NOMO-1 treated with DMSO at 0.1 percent for 48 hours (cell line): Measurements from ENCODE around the gene TBC1D10B.

ENCODE experiments used
- DNase-seq: peaks from one replicate; lab custom pipeline; 2025; ENCODE audit not compliant: unreplicated experiment; lab: John Stamatoyannopoulos, UW

The TBC1D10B gene

GRCh38 chr16:30370456-30371247 lies at the start of gene TBC1D10B:
Gene TBC1D10B, minus strand, starts transcription at chr16:30370494. Its CDS starts 311 bp downstream, at chr16:30370183.
- DNase-seq, result peak; percentile 100

GRCh38 chr16:30418350-30419181 lies 48.3 kb upstream of the TBC1D10B start:
- no peak for DNase-seq

- peak; percentile 87 for DNase-seq
These were observed 47.4 kb upstream of the TBC1D10B start for GRCh38 chr16:30417529-30418349.

DNA sequence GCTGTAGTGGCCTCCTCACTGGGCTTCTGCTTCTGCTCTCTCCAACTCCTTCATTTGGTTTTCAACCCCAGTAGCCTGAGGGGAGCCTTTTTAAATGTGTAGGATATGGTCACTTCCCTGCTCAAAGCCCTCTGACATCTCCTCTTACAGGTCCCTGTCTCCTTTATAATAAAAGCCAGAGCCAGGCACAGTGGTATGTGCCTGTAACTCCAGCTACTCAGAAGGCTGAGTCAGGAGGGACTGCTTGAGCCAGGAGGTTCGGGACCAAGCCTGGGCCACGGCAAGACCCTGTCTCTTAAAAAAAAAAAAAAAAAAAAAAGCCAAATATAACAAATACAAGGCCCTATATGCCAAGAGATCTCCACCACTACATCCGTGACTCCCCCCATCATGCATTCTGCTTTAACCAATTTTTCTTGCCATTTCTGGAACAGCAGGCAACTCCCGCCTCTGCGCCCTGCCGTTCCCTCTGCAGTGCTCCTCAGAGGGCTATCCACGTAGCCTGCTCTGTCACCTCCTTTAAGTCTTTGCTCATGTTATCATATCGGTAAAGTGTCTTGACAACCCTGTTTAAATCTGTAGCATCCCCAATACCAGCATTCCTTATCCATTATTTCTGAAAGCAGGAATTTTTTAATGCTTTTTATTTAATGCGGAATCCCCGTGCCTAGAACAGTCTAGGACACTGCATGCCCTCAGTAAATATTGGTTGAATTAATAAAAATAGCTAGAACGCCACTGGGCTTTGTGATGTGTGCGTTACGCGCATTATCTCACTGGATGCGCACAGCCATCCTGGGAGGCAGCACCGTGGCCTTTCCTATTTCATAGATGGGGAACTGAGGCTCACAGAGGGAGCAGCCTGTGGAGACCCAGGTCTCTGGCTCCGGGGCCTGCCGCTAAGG lies 46.6 kb upstream of the TBC1D10B start:
- DNase-seq, result no peak

- no peak for DNase-seq
These were observed 45.8 kb upstream of the TBC1D10B start for GRCh38 chr16:30416047-30416603.

GRCh38 chr16:30414159-30414558 lies 43.9 kb upstream of the TBC1D10B start:
- DNase-seq, result no peak

GRCh38 chr16:30413112-30413806 lies 43.0 kb upstream of the TBC1D10B start:
- DNase-seq, result no peak

- peak; percentile 84 for DNase-seq
These were observed 39.1 kb upstream of the TBC1D10B start for GRCh38 chr16:30409125-30410060.

- DNase-seq, result no peak
These were observed 37.7 kb upstream of the TBC1D10B start for GRCh38 chr16:30407804-30408534.

- peak; percentile 85 for DNase-seq
These were observed 37.0 kb upstream of the TBC1D10B start, which contains the start of gene ZNF771 for GRCh38 chr16:30407102-30407803. Gene ZNF771, plus strand, starts transcription at chr16:30407606. Its CDS starts 448 bp downstream, at chr16:30408054.

GRCh38 chr16:30406795-30407101 lies 36.5 kb upstream of the TBC1D10B start:
- no peak for DNase-seq

GRCh38 chr16:30401768-30402425 lies 31.6 kb upstream of the TBC1D10B start:
- no peak for DNase-seq

GRCh38 chr16:30399435-30400186 lies 29.3 kb upstream of the TBC1D10B start:
- no peak for DNase-seq

- no peak for DNase-seq
These were observed 28.6 kb upstream of the TBC1D10B start for GRCh38 chr16:30398661-30399434.
